ENCODE results near the gene BASP1.
"Not testable (repeated sequence)": the region's sequence is repeated elsewhere in the genome, so short reads cannot be mapped to it uniquely, and the experiment has no call there.

BASP1 gene

GRCh38 chr5:17243287-17244063, 26.0 kb downstream of the BASP1 start:
- H3K9me2 ChIP-seq (replicated peaks; ENCODE audit: insufficient read depth, low read length), result no peaks in the 10 kb centered on the region
- TF ChIP-seq, protein P1, sequence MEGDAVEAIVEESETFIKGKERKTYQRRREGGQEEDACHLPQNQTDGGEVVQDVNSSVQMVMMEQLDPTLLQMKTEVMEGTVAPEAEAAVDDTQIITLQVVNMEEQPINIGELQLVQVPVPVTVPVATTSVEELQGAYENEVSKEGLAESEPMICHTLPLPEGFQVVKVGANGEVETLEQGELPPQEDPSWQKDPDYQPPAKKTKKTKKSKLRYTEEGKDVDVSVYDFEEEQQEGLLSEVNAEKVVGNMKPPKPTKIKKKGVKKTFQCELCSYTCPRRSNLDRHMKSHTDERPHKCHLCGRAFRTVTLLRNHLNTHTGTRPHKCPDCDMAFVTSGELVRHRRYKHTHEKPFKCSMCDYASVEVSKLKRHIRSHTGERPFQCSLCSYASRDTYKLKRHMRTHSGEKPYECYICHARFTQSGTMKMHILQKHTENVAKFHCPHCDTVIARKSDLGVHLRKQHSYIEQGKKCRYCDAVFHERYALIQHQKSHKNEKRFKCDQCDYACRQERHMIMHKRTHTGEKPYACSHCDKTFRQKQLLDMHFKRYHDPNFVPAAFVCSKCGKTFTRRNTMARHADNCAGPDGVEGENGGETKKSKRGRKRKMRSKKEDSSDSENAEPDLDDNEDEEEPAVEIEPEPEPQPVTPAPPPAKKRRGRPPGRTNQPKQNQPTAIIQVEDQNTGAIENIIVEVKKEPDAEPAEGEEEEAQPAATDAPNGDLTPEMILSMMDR (IDR thresholded peaks at IDR 0.05; ENCODE audit: low read length), result no peak
- TF ChIP-seq EZH2phosphoT487 (IDR thresholded peaks at IDR 0.05; ENCODE audit: low read length), result no peak
- no peak for TF ChIP-seq EZH2 (optimal IDR thresholded peaks at IDR 0.05; ENCODE audit: low read depth, low read length)
- H3K4me3 ChIP-seq (ENCODE audit: low read length), result no peak overlapping the region

GRCh38 chr5:17249029-17249634, 31.7 kb downstream of the BASP1 start:
- Histone ChIP-seq H3F3A (ENCODE audit: insufficient read depth, low read length) (no peaks in the 10 kb centered on the region), H3K27me3 (replicated peaks; ENCODE audit: insufficient read depth, low read length) (no peaks in the 10 kb centered on the region), H3K4me1 (ENCODE audit: low read length) (no peaks in the 10 kb centered on the region), H3K79me2 (ENCODE audit: low read length) (peaks cover 81% of the 10 kb centered on the region), H2AFZ (ENCODE audit: low read length) (no peak overlapping the region), H3K4me2 (ENCODE audit: low read depth, low read length) (no peak overlapping the region), H3K9me2 (replicated peaks; ENCODE audit: insufficient read depth, low read length) (no peaks in the 10 kb centered on the region), H4K20me1 (ENCODE audit: insufficient read depth, low read length) (no peaks in the 10 kb centered on the region), H3K9me3 (replicated peaks; ENCODE audit: insufficient read depth, low read length) (no peaks in the 10 kb centered on the region), H3K9ac (ENCODE audit: low read length) (no peak overlapping the region), H3K4me3 (ENCODE audit: low read length) (no peak overlapping the region), H3K27ac (ENCODE audit: low read length) (no peak overlapping the region), H3K36me3 (replicated peaks; ENCODE audit: insufficient read depth, low read length) (no peaks in the 10 kb centered on the region)
- no peak for DNase-seq
- TF ChIP-seq, protein P1 (IDR thresholded peaks at IDR 0.05; ENCODE audit: low read length), result no peak
- TF ChIP-seq EZH2 (optimal IDR thresholded peaks at IDR 0.05; ENCODE audit: low read depth, low read length) (no peak), EZH2phosphoT487 (IDR thresholded peaks at IDR 0.05; ENCODE audit: low read length) (no peak)

More at GRCh38 chr5:17243287-17244063, 26.0 kb downstream of the BASP1 start:
- H3F3A ChIP-seq (ENCODE audit: insufficient read depth, low read length), result no peaks in the 10 kb centered on the region
- no peak overlapping the region for H2AFZ ChIP-seq (ENCODE audit: low read length)
- DNase-seq, result no peak
- H3K27me3 ChIP-seq (replicated peaks; ENCODE audit: insufficient read depth, low read length), result no peaks in the 10 kb centered on the region
- H3K27ac ChIP-seq (ENCODE audit: low read length), result no peak overlapping the region
- no peaks in the 10 kb centered on the region for H3K4me1 ChIP-seq (ENCODE audit: low read length)
- no peaks in the 10 kb centered on the region for H4K20me1 ChIP-seq (ENCODE audit: insufficient read depth, low read length)
- H3K4me2 ChIP-seq (ENCODE audit: low read depth, low read length), result no peak overlapping the region
- peaks cover 84% of the 10 kb centered on the region for H3K79me2 ChIP-seq (ENCODE audit: low read length)
- no peaks in the 10 kb centered on the region for H3K9me3 ChIP-seq (replicated peaks; ENCODE audit: insufficient read depth, low read length)
- H3K36me3 ChIP-seq (replicated peaks; ENCODE audit: insufficient read depth, low read length), result no peaks in the 10 kb centered on the region
- no peak overlapping the region for H3K9ac ChIP-seq (ENCODE audit: low read length)

DNA sequence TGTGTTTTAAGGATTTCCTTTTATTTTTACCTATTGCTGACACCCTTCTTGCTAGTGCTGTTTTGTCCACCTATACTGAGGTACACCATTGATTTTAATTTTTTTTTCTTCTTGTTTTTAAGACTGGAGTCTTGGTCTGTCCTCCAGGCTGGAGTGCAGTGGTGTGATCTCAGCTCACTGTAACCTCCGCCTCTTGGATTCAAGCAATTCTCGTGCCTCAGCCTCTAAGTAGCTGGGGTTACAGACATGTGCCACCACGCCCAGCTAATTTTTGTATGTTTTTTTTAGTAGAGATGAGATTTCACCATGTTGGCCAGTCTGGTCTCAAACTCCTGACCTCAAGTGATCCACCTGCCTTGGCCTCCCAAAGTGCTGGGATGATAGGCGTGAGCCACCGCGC, 32.4 kb downstream of the BASP1 start:
- H3K79me2 ChIP-seq (ENCODE audit: low read length), result peaks cover 83% of the 10 kb centered on the region
- H3K27ac ChIP-seq (ENCODE audit: low read length); DNase-seq; H3K9me3 ChIP-seq (replicated peaks; ENCODE audit: insufficient read depth, low read length); H4K20me1 ChIP-seq (ENCODE audit: insufficient read depth, low read length); H3K36me3 ChIP-seq (replicated peaks; ENCODE audit: insufficient read depth, low read length); H2AFZ ChIP-seq (ENCODE audit: low read length); H3K4me1 ChIP-seq (ENCODE audit: low read length); H3F3A ChIP-seq (ENCODE audit: insufficient read depth, low read length); H3K9ac ChIP-seq (ENCODE audit: low read length); H3K9me2 ChIP-seq (replicated peaks; ENCODE audit: insufficient read depth, low read length); H3K27me3 ChIP-seq (replicated peaks; ENCODE audit: insufficient read depth, low read length); H3K4me3 ChIP-seq (ENCODE audit: low read length); H3K4me2 ChIP-seq (ENCODE audit: low read depth, low read length): not testable (repeated sequence)

DNA sequence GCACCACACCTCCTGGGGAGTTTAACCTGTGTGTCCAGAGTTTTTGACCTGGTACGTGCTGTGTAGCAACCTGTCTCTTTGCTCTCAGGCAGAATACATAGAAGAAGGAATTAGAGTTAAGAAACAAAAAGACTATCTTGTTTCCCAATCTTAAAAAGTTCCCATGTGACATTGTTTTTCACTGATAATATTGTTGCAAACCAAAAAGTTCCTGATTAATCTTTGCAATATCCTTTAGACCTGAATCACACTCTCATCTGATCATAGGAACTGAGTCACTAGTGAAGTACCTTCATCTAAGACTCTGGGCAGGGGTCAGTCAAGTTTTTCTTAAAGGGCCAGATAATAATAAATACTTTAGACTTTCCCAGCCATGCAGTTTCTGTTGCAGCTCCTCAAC, 35.1 kb downstream of the BASP1 start:
- Histone ChIP-seq H3K79me2 (ENCODE audit: low read length) (peaks cover 84% of the 10 kb centered on the region), H4K20me1 (ENCODE audit: insufficient read depth, low read length) (no peaks in the 10 kb centered on the region), H3K36me3 (replicated peaks; ENCODE audit: insufficient read depth, low read length) (no peaks in the 10 kb centered on the region)

More for the DNA sequence above, 35.1 kb downstream of the BASP1 start:
- DNase-seq, result no peak
- Histone ChIP-seq H2AFZ (ENCODE audit: low read length) (no peak overlapping the region), H3K4me2 (ENCODE audit: low read depth, low read length) (no peak overlapping the region), H3K9me2 (replicated peaks; ENCODE audit: insufficient read depth, low read length) (no peaks in the 10 kb centered on the region), H3K27me3 (replicated peaks; ENCODE audit: insufficient read depth, low read length) (no peaks in the 10 kb centered on the region), H3K4me1 (ENCODE audit: low read length) (no peaks in the 10 kb centered on the region), H3K9me3 (replicated peaks; ENCODE audit: insufficient read depth, low read length) (no peaks in the 10 kb centered on the region), H3F3A (ENCODE audit: insufficient read depth, low read length) (no peaks in the 10 kb centered on the region), H3K4me3 (ENCODE audit: low read length) (no peak overlapping the region), H3K27ac (ENCODE audit: low read length) (no peak overlapping the region), H3K9ac (ENCODE audit: low read length) (no peak overlapping the region)
- no peak for TF ChIP-seq EZH2phosphoT487 (IDR thresholded peaks at IDR 0.05; ENCODE audit: low read length)
- TF ChIP-seq, protein P1 (IDR thresholded peaks at IDR 0.05; ENCODE audit: low read length), result no peak
